Tibial nerve (tissue), 4 donors: ENCODE data around the gene DTX3L. TPM values are rescaled to one million over a fixed set of nuclear protein-coding genes. Genes with fewer than 3 reads are reported as not detected.

Source experiments
- DNase-seq, 2 donors: peaks; one replicate each; pipeline ENCODE4 v3.0.0-alpha.2; 2019; ENCODE audit warnings: low spot score in 2 of 2
- H3K27ac ChIP-seq, 4 donors: fragments of 200-600 bp; sonication (generic) in 3 of 4; one replicate each; pipeline ENCODE4 v1.5.1; 2017 to 2019; ENCODE audit warnings: mild to moderate bottlenecking in 1 of 4
- H3K27me3 ChIP-seq, 2 donors: fragments of 200-600 bp; sonication (generic) in 1 of 2; one replicate each; pipeline versions ENCODE4 v1.5.1 to v1.6.0; 2017 to 2019
- H3K36me3 ChIP-seq, 3 donors: fragments of 200-600 bp; sonication (generic); one replicate each; pipeline ENCODE4 v1.5.1; 2018 to 2019
- H3K4me1 ChIP-seq, 4 donors: fragments of 200-600 bp; sonication (generic) in 3 of 4; one replicate each; pipeline ENCODE4 v1.5.1; 2017 to 2019
- H3K4me3 ChIP-seq, 4 donors: fragments of 200-600 bp; sonication (generic) in 3 of 4; one replicate each; pipeline ENCODE4 v1.5.1; 2017 to 2019; ENCODE audit warnings: mild to moderate bottlenecking in 1 of 4, moderate library complexity in 1 of 4
- H3K9me3 ChIP-seq, 4 donors: fragments of 200-600 bp; sonication (generic) in 3 of 4; one replicate each; pipeline ENCODE4 v1.5.1; 2017 to 2019
- CTCF ChIP-seq, 5 experiments: fragments of 200-600 bp in 3 of 5; fragments of 450-650 bp in 2 of 5; sonication (generic) in 3 of 5; IDR thresholded peaks; one replicate each; pipeline ENCODE4 v1.5.1; 2016 to 2019; ENCODE audit warnings: antibody characterized with exemption in 5 of 5, mild to moderate bottlenecking in 3 of 5, moderate library complexity in 2 of 5
- EP300 ChIP-seq, 2 donors: sonication (generic); formaldehyde crosslinking; IDR thresholded peaks; one replicate each; pipeline ENCODE4 v1.6.1; 2017; ENCODE audit warnings: antibody characterized with exemption in 2 of 2, mild to moderate bottlenecking in 1 of 2
- POLR2A ChIP-seq, 2 donors: fragments of 450-650 bp; IDR thresholded peaks; one replicate each; pipeline ENCODE4 v1.6.1; 2017; ENCODE audit warnings: antibody characterized with exemption in 2 of 2, mild to moderate bottlenecking in 2 of 2, moderate library complexity in 2 of 2
- WGBS, 2 donors: methylation state at CpG; one replicate each; pipeline ENCODE4 v1.1.5; 2018; 5-methylcytosine and 5-hydroxymethylcytosine counted together
- total RNA-seq, 4 donors: library from RNA; depleted of rRNA; stranded (reverse); fragments of >200 nt; gene quantifications; one replicate each; pipeline ENCODE4 v1.1.0, GENCODE V29; 2016

DTX3L gene
- 10 to 100 TPM; 14.9 to 23.2 (median 18.9) TPM for total RNA-seq

GRCh38 chr3:122564155-122564912 is at the start of gene DTX3L, which contains the start of gene PARP9:
Gene DTX3L (plus strand): TSS chr3:122564338. CDS start chr3:122564427, 89 bp downstream.
Gene PARP9 (minus strand): TSS chr3:122564300. CDS start chr3:122559620, 4,680 bp downstream.
- Histone ChIP-seq H3K36me3 (peaks cover 0 to 35% (median 0%) of the 10 kb centered on the region in 3 donors), H3K9me3 (no peaks in the 10 kb centered on the region), H3K4me3 (peak within 1 kb of the TSS; percentile 83 to 87 (median 84)), H3K27me3 (no peaks in the 10 kb centered on the region), H3K27ac (peak within 1 kb of the TSS; percentile 94 to 97 (median 96)), H3K4me1 (peaks cover 0 to 48% (median 21%) of the 10 kb centered on the region in 4 donors)
- no peak for TF ChIP-seq CTCF (IDR thresholded peaks at IDR 0.05)
- peak in 1 of 2 donors; percentile 48 for TF ChIP-seq POLR2A (IDR thresholded peaks at IDR 0.05)
- TF ChIP-seq EP300 (IDR thresholded peaks at IDR 0.05), result peak in 1 of 2 donors; percentile 89
- WGBS, 2 donors, result 0 to 1% methylated on average over 31 to 55 of the region's 56 CpGs
- DNase-seq, result peak; percentile 59 to 60

GRCh38 chr3:122515020-122515468 is 49.1 kb upstream of the DTX3L start:
- 41 to 45% methylated on average over 19 of the region's 19 CpGs for WGBS, 2 donors

GRCh38 chr3:122515870-122516269 is 48.3 kb upstream of the DTX3L start:
- Histone ChIP-seq H3K4me1 (peaks cover 0 to 28% (median 19%) of the 10 kb centered on the region in 4 donors), H3K9me3 (no peaks in the 10 kb centered on the region), H3K27ac (no peak overlapping the region), H3K4me3 (no peak overlapping the region), H3K36me3 (no peaks in the 10 kb centered on the region), H3K27me3 (no peaks in the 10 kb centered on the region)
- 93 to 94% methylated on average over 3 of the region's 3 CpGs for WGBS, 2 donors
- TF ChIP-seq CTCF (IDR thresholded peaks at IDR 0.05) (no peak), EP300 (IDR thresholded peaks at IDR 0.05) (no peak), POLR2A (IDR thresholded peaks at IDR 0.05) (no peak)
- no peak for DNase-seq

More at GRCh38 chr3:122515020-122515468, 49.1 kb upstream of the DTX3L start:
- peak overlapping the region in 3 of 4 donors; percentile 89 to 98 (median 97) for H3K27ac ChIP-seq
- H3K27me3 ChIP-seq, result no peaks in the 10 kb centered on the region
- H3K4me3 ChIP-seq, result peak overlapping the region; percentile 53 to 95 (median 82)
- no peaks in the 10 kb centered on the region for H3K9me3 ChIP-seq
- H3K4me1 ChIP-seq, result peaks cover 0 to 31% (median 19%) of the 10 kb centered on the region in 4 donors
- TF ChIP-seq POLR2A (IDR thresholded peaks at IDR 0.05), result no peak
- no peak for TF ChIP-seq EP300 (IDR thresholded peaks at IDR 0.05)
- no peak for TF ChIP-seq CTCF (IDR thresholded peaks at IDR 0.05)
- H3K36me3 ChIP-seq, result no peaks in the 10 kb centered on the region
- DNase-seq, result no peak

GRCh38 chr3:122516846-122517360 is 47.2 kb upstream of the DTX3L start:
- no peak overlapping the region for H3K27ac ChIP-seq
- H3K9me3 ChIP-seq, result no peaks in the 10 kb centered on the region
- 88 to 90% methylated on average over 6 of the region's 6 CpGs for WGBS, 2 donors
- DNase-seq, result no peak
- no peaks in the 10 kb centered on the region for H3K36me3 ChIP-seq
- TF ChIP-seq EP300 (IDR thresholded peaks at IDR 0.05), result no peak
- TF ChIP-seq POLR2A (IDR thresholded peaks at IDR 0.05), result no peak
- no peak for TF ChIP-seq CTCF (IDR thresholded peaks at IDR 0.05)
- no peaks in the 10 kb centered on the region for H3K27me3 ChIP-seq
- H3K4me1 ChIP-seq, result peaks cover 0 to 18% (median 14%) of the 10 kb centered on the region in 4 donors
- H3K4me3 ChIP-seq, result no peak overlapping the region

GRCh38 chr3:122519693-122520092 is 44.4 kb upstream of the DTX3L start:
- Histone ChIP-seq H3K4me3 (no peak overlapping the region), H3K36me3 (no peaks in the 10 kb centered on the region), H3K27ac (no peak overlapping the region), H3K4me1 (no peaks in the 10 kb centered on the region), H3K27me3 (no peaks in the 10 kb centered on the region), H3K9me3 (no peaks in the 10 kb centered on the region)
- no peak for TF ChIP-seq EP300 (IDR thresholded peaks at IDR 0.05)
- no peak for TF ChIP-seq CTCF (IDR thresholded peaks at IDR 0.05)
- TF ChIP-seq POLR2A (IDR thresholded peaks at IDR 0.05), result no peak
- DNase-seq, result no peak
